ENCODE results near the gene PAK1.

PAK1 gene

GRCh38 chr11:77487790-77488189, 13.9 kb upstream of the PAK1 start:
- no peak for TF ChIP-seq CTCF (IDR thresholded peaks at IDR 0.05; ENCODE audit: low read depth, low read length, missing control alignments)
- DNase-seq (ENCODE audit: extremely low read depth, low read depth) = no peak
- no peak overlapping the region for H3K4me3 ChIP-seq (replicated peaks; ENCODE audit: low read depth, low read length)

GRCh38 chr11:77479746-77480352, 6.0 kb upstream of the PAK1 start:
- no peak for TF ChIP-seq CTCF (IDR thresholded peaks at IDR 0.05; ENCODE audit: low read depth, low read length, missing control alignments)
- no peak for DNase-seq (ENCODE audit: extremely low read depth, low read depth)
- no peak overlapping the region for H3K4me3 ChIP-seq (replicated peaks; ENCODE audit: low read depth, low read length)

GRCh38 chr11:77475206-77475605, 1.3 kb upstream of the PAK1 start:
- DNase-seq (ENCODE audit: extremely low read depth, low read depth) = no peak
- TF ChIP-seq CTCF (IDR thresholded peaks at IDR 0.05; ENCODE audit: low read depth, low read length, missing control alignments) = no peak
- H3K4me3 ChIP-seq (replicated peaks; ENCODE audit: low read depth, low read length) = no peak overlapping the region

GRCh38 chr11:77474684-77475060, 778 bp upstream of the PAK1 start:
- TF ChIP-seq CTCF (IDR thresholded peaks at IDR 0.05; ENCODE audit: low read depth, low read length, missing control alignments) = no peak
- H3K4me3 ChIP-seq (replicated peaks; ENCODE audit: low read depth, low read length) = peak overlapping the region; percentile 42
- no peak for DNase-seq (ENCODE audit: extremely low read depth, low read depth)

- no peak for TF ChIP-seq CTCF (IDR thresholded peaks at IDR 0.05; ENCODE audit: low read depth, low read length, missing control alignments)
- no peak for DNase-seq (ENCODE audit: extremely low read depth, low read depth)
- H3K4me3 ChIP-seq (replicated peaks; ENCODE audit: low read depth, low read length) = peak overlapping the region; percentile 42
Measured at GRCh38 chr11:77472991-77473800, 698 bp downstream of the PAK1 start.

GRCh38 chr11:77471558-77472193, 2.2 kb downstream of the PAK1 start:
- TF ChIP-seq CTCF (IDR thresholded peaks at IDR 0.05; ENCODE audit: low read depth, low read length, missing control alignments) = peak; percentile 10
- DNase-seq (ENCODE audit: extremely low read depth, low read depth) = no peak
- H3K4me3 ChIP-seq (replicated peaks; ENCODE audit: low read depth, low read length) = no peak overlapping the region
